Measurements from ENCODE around the gene REEP3.

REEP3 gene

DNA sequence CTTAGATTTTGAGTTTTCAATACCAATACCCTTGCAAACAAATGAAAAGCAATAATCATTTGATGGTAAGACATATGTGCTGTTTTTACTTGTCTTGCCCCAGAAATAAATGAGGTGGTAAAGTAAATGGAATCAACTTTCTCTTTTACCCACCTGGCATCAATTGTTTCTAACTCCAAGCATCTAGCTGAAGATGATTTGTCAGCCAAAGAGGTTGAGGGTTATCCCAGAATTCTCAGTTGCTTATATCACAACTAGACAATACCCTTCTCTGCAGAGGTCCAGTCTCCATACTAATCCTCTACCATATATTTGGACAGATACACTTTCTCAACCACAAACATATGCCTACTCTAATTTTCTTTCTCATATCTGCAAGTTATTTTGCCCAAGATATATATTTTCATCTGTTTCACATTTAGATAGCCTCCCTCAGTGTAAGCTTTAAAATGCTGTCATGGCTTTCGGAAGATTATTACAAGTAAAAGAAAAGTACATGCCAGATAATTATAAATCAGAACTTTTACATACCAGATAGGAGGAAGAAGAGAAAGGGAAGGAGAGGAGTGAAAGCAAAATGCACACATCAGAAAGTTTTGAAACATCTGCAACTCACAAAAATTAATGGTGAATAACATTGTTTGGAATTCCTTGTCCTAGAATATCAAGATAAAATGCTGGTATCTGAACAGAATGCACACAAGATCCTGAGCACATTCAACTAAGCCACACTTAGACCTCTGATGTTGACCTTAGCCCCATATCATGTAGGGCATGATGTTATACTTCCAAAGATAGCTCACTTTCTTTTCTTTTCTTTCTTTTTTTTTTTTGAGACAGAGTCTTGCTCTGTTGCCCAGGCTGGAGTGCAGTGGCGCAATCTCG is 146.6 kb downstream of the REEP3 start:
- ATAC-seq: peak; percentile 9; the same call in 2 of the 3 replicates
- TF ChIP-seq PPARA (CRISPR knock-in tag; IDR thresholded peaks at IDR 0.05; ENCODE audit: borderline replicate concordance): no peak
- no peak for TF ChIP-seq ARNTL (CRISPR knock-in tag; IDR thresholded peaks at IDR 0.05; ENCODE audit: borderline replicate concordance, low read depth)
- TF ChIP-seq ZFP3 (CRISPR knock-in tag; IDR thresholded peaks at IDR 0.05): no peak
- TF ChIP-seq, protein P1, sequence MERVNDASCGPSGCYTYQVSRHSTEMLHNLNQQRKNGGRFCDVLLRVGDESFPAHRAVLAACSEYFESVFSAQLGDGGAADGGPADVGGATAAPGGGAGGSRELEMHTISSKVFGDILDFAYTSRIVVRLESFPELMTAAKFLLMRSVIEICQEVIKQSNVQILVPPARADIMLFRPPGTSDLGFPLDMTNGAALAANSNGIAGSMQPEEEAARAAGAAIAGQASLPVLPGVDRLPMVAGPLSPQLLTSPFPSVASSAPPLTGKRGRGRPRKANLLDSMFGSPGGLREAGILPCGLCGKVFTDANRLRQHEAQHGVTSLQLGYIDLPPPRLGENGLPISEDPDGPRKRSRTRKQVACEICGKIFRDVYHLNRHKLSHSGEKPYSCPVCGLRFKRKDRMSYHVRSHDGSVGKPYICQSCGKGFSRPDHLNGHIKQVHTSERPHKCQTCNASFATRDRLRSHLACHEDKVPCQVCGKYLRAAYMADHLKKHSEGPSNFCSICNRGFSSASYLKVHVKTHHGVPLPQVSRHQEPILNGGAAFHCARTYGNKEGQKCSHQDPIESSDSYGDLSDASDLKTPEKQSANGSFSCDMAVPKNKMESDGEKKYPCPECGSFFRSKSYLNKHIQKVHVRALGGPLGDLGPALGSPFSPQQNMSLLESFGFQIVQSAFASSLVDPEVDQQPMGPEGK (CRISPR knock-in tag; IDR thresholded peaks at IDR 0.05; ENCODE audit: borderline replicate concordance): no peak
- TF ChIP-seq RARB (CRISPR knock-in tag; IDR thresholded peaks at IDR 0.05): no peak
- TF ChIP-seq ISL1 (CRISPR knock-in tag; IDR thresholded peaks at IDR 0.05): no peak
- no peak for TF ChIP-seq ZFP30 (CRISPR knock-in tag; IDR thresholded peaks at IDR 0.05)
- TF ChIP-seq, protein P2, sequence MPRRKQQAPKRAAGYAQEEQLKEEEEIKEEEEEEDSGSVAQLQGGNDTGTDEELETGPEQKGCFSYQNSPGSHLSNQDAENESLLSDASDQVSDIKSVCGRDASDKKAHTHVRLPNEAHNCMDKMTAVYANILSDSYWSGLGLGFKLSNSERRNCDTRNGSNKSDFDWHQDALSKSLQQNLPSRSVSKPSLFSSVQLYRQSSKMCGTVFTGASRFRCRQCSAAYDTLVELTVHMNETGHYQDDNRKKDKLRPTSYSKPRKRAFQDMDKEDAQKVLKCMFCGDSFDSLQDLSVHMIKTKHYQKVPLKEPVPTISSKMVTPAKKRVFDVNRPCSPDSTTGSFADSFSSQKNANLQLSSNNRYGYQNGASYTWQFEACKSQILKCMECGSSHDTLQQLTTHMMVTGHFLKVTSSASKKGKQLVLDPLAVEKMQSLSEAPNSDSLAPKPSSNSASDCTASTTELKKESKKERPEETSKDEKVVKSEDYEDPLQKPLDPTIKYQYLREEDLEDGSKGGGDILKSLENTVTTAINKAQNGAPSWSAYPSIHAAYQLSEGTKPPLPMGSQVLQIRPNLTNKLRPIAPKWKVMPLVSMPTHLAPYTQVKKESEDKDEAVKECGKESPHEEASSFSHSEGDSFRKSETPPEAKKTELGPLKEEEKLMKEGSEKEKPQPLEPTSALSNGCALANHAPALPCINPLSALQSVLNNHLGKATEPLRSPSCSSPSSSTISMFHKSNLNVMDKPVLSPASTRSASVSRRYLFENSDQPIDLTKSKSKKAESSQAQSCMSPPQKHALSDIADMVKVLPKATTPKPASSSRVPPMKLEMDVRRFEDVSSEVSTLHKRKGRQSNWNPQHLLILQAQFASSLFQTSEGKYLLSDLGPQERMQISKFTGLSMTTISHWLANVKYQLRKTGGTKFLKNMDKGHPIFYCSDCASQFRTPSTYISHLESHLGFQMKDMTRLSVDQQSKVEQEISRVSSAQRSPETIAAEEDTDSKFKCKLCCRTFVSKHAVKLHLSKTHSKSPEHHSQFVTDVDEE (CRISPR knock-in tag; IDR thresholded peaks at IDR 0.05): no peak
- TF ChIP-seq OSR1 (CRISPR knock-in tag; IDR thresholded peaks at IDR 0.05): no peak
- TF ChIP-seq SNAI2 (CRISPR knock-in tag; IDR thresholded peaks at IDR 0.05): no peak
- TF ChIP-seq, protein P3, sequence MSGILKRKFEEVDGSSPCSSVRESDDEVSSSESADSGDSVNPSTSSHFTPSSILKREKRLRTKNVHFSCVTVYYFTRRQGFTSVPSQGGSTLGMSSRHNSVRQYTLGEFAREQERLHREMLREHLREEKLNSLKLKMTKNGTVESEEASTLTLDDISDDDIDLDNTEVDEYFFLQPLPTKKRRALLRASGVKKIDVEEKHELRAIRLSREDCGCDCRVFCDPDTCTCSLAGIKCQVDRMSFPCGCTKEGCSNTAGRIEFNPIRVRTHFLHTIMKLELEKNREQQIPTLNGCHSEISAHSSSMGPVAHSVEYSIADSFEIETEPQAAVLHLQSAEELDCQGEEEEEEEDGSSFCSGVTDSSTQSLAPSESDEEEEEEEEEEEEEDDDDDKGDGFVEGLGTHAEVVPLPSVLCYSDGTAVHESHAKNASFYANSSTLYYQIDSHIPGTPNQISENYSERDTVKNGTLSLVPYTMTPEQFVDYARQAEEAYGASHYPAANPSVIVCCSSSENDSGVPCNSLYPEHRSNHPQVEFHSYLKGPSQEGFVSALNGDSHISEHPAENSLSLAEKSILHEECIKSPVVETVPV (CRISPR knock-in tag; IDR thresholded peaks at IDR 0.05): no peak
- no peak for TF ChIP-seq ESRRG (CRISPR knock-in tag; IDR thresholded peaks at IDR 0.05)
- no peak for TF ChIP-seq CSDC2 (CRISPR knock-in tag; IDR thresholded peaks at IDR 0.05)
- TF ChIP-seq, protein P4, sequence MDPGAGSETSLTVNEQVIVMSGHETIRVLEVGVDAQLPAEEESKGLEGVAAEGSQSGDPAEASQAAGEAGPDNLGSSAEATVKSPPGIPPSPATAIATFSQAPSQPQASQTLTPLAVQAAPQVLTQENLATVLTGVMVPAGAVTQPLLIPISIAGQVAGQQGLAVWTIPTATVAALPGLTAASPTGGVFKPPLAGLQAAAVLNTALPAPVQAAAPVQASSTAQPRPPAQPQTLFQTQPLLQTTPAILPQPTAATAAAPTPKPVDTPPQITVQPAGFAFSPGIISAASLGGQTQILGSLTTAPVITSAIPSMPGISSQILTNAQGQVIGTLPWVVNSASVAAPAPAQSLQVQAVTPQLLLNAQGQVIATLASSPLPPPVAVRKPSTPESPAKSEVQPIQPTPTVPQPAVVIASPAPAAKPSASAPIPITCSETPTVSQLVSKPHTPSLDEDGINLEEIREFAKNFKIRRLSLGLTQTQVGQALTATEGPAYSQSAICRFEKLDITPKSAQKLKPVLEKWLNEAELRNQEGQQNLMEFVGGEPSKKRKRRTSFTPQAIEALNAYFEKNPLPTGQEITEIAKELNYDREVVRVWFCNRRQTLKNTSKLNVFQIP (CRISPR knock-in tag; IDR thresholded peaks at IDR 0.05; ENCODE audit: borderline replicate concordance, low read depth): no peak
- TF ChIP-seq BACH2 (CRISPR knock-in tag; IDR thresholded peaks at IDR 0.05; ENCODE audit: borderline replicate concordance): no peak
- TF ChIP-seq ZC3H10 (CRISPR knock-in tag; IDR thresholded peaks at IDR 0.05): no peak
- TF ChIP-seq ZNF70 (CRISPR knock-in tag; IDR thresholded peaks at IDR 0.05): no peak
- no peak for TF ChIP-seq GLIS3 (CRISPR knock-in tag; IDR thresholded peaks at IDR 0.05)
- TF ChIP-seq, protein P5, sequence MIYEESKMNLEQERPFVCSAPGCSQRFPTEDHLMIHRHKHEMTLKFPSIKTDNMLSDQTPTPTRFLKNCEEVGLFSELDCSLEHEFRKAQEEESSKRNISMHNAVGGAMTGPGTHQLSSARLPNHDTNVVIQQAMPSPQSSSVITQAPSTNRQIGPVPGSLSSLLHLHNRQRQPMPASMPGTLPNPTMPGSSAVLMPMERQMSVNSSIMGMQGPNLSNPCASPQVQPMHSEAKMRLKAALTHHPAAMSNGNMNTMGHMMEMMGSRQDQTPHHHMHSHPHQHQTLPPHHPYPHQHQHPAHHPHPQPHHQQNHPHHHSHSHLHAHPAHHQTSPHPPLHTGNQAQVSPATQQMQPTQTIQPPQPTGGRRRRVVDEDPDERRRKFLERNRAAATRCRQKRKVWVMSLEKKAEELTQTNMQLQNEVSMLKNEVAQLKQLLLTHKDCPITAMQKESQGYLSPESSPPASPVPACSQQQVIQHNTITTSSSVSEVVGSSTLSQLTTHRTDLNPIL (CRISPR knock-in tag; IDR thresholded peaks at IDR 0.05; ENCODE audit: low read depth): no peak
- TF ChIP-seq ZNF8 (CRISPR knock-in tag; IDR thresholded peaks at IDR 0.05): no peak

DNA sequence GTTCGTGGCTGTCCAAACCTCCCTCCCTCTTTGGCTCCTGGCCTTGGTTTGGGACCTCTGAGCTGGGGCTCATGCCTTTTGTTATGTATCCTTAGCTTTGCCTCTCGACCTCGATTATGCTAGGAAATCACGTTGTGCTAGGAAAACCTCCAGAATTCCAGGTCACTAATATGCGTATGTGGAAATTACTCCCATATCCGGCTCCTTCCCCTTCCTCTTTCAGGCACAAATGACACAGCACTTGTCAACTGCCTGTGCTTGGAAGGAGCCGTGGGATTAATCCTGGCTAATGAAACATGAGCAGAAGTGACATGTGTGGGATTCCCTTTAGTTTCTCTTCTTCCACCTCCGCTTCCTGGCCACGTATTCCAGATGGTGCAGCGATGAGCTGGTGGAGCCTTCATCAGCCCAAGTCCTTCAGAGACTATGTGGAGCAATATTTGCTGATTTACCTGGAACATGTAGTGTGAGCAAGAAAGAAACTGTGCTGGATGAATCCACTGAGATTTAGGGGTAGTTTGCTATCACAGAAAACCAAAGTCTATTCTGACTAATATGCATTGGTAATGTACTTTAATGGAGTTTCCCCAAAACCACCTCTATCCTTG is 149.2 kb downstream of the REEP3 start:
- TF ChIP-seq ZNF70 (CRISPR knock-in tag; IDR thresholded peaks at IDR 0.05) (peak; percentile 84), RARB (CRISPR knock-in tag; IDR thresholded peaks at IDR 0.05) (no peak)
- peak; percentile 8; the same call in 2 of the 3 replicates for ATAC-seq

All from SK-N-SH treated with all-trans-retinoic acid at 6 μM for 48 hours (cell line).